Fibroblast of villous mesenchyme (primary cell): ENCODE results near the gene MRPL28. TPM values are rescaled to one million over a fixed set of nuclear protein-coding genes. Genes with fewer than 3 reads are reported as not detected.

ENCODE experiments used
- DNase-seq: peaks from one replicate; pipeline ENCODE4 v3.0.0-alpha.2; 2010; ENCODE audit warnings: low read depth
- H3K4me3 ChIP-seq: 2 replicates; pipeline ENCODE4 v1.5.1; 2011; ENCODE audit warnings: low read depth, mild to moderate bottlenecking, low read length
- total RNA-seq: library from RNA; depleted of rRNA; stranded (reverse); fragments of >200 nt; gene quantifications from 2 replicates; pipeline ENCODE4 v1.2.3, GENCODE V29; 2012
- TF ChIP-seq, protein P1 (sequence below): IDR thresholded peaks from 2 replicates; pipeline ENCODE4 v1.5.1; 2012; ENCODE audit warnings: low read depth, mild to moderate bottlenecking, low read length; ENCODE audit not compliant: insufficient read depth

Gene MRPL28
- total RNA-seq, 1 donor: 80.3 TPM

- DNase-seq: no peak
- no peak overlapping the region for H3K4me3 ChIP-seq
- TF ChIP-seq, protein P1, sequence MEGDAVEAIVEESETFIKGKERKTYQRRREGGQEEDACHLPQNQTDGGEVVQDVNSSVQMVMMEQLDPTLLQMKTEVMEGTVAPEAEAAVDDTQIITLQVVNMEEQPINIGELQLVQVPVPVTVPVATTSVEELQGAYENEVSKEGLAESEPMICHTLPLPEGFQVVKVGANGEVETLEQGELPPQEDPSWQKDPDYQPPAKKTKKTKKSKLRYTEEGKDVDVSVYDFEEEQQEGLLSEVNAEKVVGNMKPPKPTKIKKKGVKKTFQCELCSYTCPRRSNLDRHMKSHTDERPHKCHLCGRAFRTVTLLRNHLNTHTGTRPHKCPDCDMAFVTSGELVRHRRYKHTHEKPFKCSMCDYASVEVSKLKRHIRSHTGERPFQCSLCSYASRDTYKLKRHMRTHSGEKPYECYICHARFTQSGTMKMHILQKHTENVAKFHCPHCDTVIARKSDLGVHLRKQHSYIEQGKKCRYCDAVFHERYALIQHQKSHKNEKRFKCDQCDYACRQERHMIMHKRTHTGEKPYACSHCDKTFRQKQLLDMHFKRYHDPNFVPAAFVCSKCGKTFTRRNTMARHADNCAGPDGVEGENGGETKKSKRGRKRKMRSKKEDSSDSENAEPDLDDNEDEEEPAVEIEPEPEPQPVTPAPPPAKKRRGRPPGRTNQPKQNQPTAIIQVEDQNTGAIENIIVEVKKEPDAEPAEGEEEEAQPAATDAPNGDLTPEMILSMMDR: no peak
These were observed 28.4 kb upstream of the MRPL28 start for GRCh38 chr16:398561-399339.

- peak; percentile 76 for DNase-seq
- H3K4me3 ChIP-seq: peak overlapping the region; percentile 54
- TF ChIP-seq, protein P1: peak; percentile 47
These were observed 27.5 kb upstream of the MRPL28 start for GRCh38 chr16:397736-398332.

DNA sequence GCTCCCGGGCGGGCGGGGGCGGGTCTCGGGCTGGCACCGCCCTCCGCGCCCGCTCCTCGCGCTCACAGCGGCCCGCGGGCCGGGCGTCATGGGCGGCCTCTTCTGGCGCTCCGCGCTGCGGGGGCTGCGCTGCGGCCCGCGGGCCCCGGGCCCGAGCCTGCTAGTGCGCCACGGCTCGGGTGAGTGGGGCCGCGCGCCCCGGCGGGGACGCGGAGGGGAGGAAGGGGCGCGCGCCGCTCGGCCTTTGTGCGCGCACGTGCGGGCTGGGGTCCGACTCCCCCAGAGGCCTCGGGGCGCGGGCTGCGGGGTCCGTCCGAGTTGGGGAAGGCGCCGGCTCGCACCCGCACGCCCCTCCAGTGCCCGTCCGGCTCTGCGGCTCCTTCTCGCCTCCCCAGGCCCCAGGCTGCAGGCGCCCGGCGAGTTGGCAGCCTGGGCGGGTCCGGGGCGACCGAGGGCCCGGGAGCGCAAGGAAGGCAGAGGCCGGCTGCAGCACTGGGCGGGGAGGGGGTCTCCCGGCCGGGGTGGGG, 26.9 kb upstream of the MRPL28 start, which contains the start of gene NME4:
NME4 (plus strand) TSS at position 65 of the 527 bp plus-strand sequence; CDS start at position 89, 24 bp downstream.
- H3K4me3 ChIP-seq: peak within 1 kb of the TSS; percentile 65
- TF ChIP-seq, protein P1: no peak
- DNase-seq: no peak

DNA sequence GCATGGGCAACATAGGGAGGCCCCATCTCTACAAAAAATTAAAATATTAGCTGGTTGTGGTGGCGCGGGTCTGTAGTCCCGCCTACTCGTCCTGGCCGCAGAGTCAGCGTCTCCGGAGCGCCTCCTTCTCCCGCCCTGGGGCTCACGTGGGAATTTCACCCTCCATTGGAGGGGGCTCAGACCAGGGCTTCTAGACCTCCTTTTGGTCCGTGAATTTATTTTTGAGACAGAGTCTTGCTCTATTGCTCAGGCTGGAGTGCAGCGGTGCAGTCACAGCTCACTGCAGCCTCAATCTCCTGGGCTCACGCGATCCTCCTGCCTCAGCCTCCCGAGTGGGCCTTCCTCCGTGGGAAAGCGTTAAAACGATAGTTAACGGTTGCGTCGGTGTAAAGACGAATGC, 26.3 kb upstream of the MRPL28 start:
- peak; percentile 62 for DNase-seq
- TF ChIP-seq, protein P1: no peak
- H3K4me3 ChIP-seq: peak overlapping the region; percentile 65

DNA sequence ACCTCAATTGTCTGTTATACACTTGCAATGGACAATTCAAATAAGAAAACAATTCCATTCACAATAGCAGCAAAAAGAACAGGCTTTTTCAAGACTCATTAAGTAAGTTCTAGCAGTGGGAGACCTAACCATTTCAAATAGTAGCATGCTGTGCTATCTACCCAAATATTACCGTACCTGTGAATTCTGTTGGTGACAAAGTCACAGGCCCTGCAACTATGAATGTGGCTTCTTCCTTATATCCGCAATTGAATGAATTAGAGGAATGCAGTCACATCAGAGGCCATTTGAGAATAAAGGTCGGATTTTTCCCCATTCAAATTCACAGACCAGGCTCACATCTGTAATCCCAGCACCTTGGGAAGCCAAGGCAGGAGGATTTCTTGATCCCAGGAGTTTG, 25.9 kb upstream of the MRPL28 start:
- TF ChIP-seq, protein P1: no peak
- no peak for DNase-seq

DNA sequence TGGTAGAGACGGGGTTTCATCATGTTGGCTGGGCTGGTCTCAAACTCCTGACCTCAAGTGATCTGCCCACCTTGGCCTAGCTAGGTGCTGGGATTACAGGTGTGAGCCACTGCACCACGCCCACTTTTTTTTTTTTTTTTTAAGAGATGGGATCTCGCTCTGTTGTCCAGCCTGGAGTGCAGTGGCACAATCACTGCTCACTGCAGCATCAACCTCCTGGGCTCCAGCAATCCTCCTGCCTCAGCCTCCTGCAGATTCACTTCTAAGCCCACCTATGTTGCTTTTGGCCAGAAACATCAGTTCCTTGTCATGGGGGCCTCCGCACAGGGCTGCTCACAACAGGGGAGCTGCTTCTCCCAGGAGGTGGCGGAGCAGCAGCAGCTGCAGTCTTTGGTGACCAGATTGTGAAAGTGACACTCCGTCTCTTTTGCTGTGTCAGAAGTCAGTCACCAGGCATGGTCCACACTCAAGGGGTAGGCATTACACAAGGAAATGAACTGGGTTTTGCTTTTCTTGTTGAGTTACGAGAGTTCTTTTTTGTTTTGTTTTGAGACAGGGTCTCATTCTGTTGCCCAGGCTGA, 22.2 kb upstream of the MRPL28 start:
- DNase-seq: no peak
- TF ChIP-seq, protein P1: no peak
- H3K4me3 ChIP-seq: no peak overlapping the region

More for the DNA sequence above, 25.9 kb upstream of the MRPL28 start:
- peak overlapping the region; percentile 65 for H3K4me3 ChIP-seq
